NCI-H524 treated with DMSO at 0.1 percent for 48 hours (cell line): ENCODE data around the gene RNF208.
"Not testable (repeated sequence)": the region's sequence is repeated elsewhere in the genome, so short reads cannot be mapped to it uniquely, and the experiment has no call there.

Experiments used
- DNase-seq: peaks from one replicate; lab custom pipeline; 2025; lab: John Stamatoyannopoulos, UW

The RNF208 gene

GRCh38 chr9:137240318-137240840 lies 18.3 kb upstream of the RNF208 start:
- DNase-seq = no peak

DNA sequence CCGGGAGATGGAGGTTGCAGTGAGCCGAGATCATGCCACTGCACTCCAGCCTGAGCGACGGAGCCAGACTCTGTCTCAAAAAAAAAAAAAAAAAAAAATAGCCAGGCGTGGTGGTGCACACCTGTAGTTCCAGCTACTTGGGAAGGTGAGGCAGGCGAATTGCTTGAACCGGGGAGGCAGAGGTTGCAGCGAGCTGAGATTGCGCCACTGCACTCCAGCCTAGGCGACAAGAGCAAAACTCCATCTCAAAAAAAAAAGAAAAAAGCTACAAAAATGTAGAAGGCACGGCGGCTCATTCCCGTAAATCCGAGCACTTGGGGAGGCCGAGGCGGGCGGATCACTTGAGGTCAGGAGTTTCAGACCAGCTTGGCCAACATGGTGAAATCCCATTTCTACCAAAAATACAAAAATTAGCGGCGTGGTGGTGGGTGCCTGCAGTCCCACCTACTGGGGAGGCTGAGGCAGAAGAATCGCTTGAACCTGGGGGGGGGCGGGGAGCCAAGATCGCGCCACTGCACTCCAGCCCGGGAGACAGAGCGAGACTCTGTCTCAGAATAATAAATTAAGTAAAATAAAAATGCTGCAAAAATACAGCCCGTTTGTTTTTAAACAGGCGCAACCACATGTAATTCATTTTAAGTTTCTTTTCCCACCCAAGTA lies 17.6 kb upstream of the RNF208 start:
- not testable (repeated sequence) for DNase-seq

- no peak for DNase-seq
Observed at GRCh38 chr9:137237759-137238726, 16.0 kb upstream of the RNF208 start.

DNA sequence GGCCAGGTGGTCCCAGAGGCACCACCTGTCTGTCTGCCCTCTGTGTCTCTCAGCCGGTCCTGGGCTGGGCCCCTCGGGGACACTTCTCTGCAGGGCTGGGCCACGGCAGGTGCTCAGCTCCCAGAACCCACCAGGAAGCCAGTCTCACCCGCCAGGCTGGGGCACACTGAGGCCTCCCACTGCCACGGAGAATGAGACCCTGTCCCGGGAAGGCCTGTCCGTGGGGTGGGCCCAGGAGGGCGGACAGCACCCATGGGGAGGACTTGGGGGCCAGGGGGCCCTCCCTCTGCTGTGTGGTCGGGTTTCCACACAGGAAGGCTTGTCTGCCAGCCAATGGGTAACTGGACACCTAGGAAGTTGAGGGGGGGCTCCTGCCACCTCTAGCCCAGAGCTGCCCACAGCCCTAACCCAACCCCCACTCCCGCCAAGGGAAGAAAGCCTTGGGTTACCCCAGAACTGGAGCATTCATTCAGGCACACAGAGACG lies 14.9 kb upstream of the RNF208 start:
- no peak for DNase-seq

DNA sequence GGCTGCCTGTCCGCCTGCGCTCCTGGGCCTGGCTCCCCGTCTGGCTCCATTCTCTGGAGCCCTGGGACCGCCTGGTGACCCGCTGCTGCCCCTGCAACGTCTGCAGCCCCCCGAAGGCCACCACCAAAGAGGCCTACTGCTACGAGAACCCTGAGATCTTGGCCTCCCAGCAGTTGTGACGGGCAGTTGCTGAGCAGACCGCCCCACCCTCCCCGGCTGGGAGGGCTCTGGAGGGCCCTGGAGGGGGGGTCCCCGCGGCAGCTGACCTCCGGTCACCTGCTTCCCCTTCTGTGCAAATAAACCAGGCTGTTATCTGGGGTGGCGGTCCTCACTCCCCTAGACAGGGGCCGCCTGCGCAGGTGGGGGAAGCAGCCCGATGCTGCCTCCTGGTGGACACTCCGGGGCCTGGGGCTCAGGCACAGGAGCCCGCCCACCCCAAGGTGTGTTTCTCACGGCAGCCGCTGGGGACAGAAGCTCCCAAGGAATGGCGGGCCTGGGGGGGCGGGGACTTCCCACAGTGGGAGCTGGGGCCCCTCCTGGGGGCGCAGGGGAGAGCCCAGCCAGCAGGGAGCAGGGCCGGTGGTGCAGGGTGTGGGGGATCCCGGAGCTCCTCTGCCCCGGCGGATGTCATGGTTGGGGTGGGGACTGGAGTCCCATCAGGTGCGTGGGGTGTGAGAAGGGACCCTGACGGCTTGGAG lies 14.3 kb upstream of the RNF208 start:
- DNase-seq = peak; percentile 23

- no peak for DNase-seq
Observed at GRCh38 chr9:137235424-137236237, 13.6 kb upstream of the RNF208 start.

DNA sequence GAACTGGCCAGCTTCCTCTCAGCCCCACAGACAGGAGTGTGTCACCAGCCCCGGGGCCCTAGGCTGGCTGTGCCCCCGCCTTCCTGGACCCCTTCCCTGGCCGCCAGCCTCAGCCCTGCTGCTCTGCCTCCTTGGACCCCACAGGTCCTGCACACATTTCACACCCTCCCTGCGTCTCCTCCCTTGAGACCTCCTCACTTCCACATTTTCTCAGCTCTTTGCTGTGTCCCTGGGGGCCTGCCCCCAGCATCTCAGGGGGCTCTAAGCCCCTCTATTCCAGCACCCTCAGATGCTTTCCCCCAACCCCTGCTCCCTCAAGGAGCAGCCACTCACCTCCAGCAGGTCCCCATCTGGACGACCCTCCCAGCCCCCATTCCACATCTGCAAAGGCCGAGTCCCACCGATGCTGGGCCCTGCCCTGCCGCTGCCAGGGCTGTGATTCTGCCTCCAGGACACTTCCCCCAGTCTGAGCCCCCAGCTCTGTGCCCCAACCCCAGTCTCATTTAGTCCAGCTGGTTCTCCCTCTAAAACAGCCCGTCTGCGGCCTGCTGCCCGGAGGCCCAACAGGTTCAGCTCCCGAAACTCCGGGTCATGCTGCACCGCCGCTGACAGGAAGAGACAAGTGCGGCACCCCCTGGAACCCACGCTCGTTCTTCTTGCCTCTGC lies 12.9 kb upstream of the RNF208 start:
- DNase-seq = no peak

DNA sequence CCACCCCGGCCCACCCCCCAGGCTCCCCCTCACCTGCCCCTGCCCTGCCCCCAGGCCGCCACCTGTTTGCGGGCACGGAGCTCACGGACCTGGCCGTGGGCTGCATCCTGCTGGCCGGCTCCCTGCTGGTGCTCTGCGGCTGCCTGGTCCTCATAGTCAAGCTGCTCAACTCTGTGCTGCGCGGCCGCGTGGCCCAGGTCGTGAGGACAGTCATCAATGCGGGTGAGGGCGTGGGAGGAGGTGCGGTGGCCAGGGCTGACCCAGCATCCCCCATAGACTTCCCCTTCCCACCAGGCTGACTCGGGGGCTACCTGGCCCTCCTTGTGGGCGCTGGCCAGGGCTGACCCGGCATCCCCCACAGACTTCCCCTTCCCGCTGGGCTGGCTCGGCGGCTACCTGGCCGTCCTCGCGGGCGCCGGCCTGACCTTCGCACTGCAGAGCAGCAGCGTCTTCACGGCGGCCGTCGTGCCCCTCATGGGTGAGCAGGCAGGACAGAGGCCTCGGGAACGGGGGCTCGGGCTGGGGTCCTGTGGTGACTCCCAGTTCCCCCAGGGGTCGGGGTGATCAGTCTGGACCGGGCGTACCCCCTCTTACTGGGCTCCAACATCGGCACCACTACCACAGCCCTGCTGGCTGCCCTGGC lies 12.1 kb upstream of the RNF208 start:
- no peak for DNase-seq

- no peak for DNase-seq
Observed at GRCh38 chr9:137233143-137233980, 11.3 kb upstream of the RNF208 start.

DNA sequence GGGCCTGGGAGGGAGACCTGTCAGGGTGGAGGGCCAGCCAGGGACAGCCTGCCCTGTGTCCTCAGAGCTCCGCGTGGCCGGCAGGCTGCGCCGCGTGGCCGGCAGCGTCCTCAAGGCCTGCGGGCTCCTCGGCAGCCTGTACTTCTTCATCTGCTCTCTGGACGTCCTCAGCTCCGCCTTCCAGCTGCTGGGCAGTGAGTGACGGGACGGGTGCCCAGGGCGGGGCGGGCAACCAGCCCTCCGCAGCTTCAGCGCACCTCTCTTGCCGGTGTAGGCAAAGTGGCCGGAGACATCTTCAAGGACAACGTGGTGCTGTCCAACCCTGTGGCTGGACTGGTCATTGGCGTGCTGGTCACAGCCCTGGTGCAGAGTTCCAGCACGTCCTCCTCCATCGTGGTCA lies 10.5 kb upstream of the RNF208 start:
- no peak for DNase-seq

DNA sequence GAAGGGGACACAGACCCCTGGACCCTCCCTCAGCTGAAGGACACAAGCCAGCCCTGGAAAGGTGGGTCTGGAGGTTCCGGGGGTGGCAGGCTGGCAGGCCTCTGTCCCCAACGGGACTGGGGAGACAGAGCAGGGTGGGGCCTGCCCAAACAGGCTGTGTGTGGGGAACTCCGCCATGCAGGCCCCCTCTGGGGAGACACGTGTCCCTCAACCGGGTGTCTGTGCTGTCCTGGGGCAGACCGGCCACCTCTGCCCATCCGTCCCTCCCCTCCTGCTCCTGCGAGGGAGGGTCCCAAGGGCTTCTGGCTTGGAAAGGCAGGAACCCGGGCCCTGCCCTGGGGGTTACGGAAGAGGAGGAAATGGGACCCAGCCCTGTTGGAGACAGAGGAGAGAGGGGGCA lies 10.1 kb upstream of the RNF208 start:
- DNase-seq = no peak

- no peak for DNase-seq
Observed at GRCh38 chr9:137231372-137232039, 9.5 kb upstream of the RNF208 start.

GRCh38 chr9:137230705-137231371 lies 8.8 kb upstream of the RNF208 start, which contains the start of gene SLC34A3:
TSS of gene SLC34A3 (plus strand) at chr9:137230901. CDS start at chr9:137231703, 802 bp downstream.
- no peak for DNase-seq

GRCh38 chr9:137229903-137230704 lies 8.1 kb upstream of the RNF208 start:
- DNase-seq = no peak

- DNase-seq = no peak
Observed at GRCh38 chr9:137228968-137229896, 7.2 kb upstream of the RNF208 start.

GRCh38 chr9:137228506-137228967 lies 6.5 kb upstream of the RNF208 start:
- no peak for DNase-seq
